ENCODE results near the gene DCDC2B. TPM values are rescaled to one million over a fixed set of nuclear protein-coding genes. Genes with fewer than 3 reads are reported as not detected.

The DCDC2B gene
- total and polyA plus RNA-seq, 2 of the 13 experiments (the other 11 are each of a cell fraction or from before 2014, with no cell fraction given), result not detected

DNA sequence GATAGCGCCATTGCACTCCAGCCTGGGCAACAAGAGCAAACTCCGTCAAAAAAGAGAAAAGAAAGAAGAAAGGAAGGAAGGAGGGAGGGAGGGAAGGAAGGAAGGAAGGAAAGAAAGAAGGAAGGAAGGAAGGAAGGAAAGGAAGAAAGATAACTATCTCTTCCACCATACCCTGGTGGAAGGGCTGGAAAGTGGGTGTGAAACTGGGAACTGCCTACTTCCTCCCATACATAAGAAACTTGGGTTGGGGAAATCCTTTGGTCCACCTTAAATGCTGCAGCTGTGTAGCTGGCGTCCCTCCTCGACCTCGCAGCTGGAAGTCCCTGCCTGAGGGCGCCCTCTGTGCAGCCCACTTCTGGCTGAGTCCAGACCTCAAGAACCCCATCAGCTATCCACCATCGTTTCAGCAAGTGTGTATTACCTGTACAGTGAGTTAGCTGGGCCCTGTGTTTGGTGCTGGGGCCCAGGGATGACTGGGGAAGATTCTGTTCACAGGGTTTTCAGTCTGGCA, 33.5 kb downstream of the DCDC2B start (continued):
- TF ChIP-seq, protein P1, sequence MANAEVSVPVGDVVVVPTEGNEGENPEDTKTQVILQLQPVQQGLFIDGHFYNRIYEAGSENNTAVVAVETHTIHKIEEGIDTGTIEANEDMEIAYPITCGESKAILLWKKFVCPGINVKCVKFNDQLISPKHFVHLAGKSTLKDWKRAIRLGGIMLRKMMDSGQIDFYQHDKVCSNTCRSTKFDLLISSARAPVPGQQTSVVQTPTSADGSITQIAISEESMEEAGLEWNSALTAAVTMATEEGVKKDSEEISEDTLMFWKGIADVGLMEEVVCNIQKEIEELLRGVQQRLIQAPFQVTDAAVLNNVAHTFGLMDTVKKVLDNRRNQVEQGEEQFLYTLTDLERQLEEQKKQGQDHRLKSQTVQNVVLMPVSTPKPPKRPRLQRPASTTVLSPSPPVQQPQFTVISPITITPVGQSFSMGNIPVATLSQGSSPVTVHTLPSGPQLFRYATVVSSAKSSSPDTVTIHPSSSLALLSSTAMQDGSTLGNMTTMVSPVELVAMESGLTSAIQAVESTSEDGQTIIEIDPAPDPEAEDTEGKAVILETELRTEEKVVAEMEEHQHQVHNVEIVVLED (CRISPR knock-in tag; IDR thresholded peaks at IDR 0.05; ENCODE audit: borderline replicate concordance), result peak; percentile 29; the same call in 1 of the 2 replicates
- TF ChIP-seq KDM6A (CRISPR knock-in tag; IDR thresholded peaks at IDR 0.05; ENCODE audit: low read depth), result no peak
- TF ChIP-seq, protein P2, sequence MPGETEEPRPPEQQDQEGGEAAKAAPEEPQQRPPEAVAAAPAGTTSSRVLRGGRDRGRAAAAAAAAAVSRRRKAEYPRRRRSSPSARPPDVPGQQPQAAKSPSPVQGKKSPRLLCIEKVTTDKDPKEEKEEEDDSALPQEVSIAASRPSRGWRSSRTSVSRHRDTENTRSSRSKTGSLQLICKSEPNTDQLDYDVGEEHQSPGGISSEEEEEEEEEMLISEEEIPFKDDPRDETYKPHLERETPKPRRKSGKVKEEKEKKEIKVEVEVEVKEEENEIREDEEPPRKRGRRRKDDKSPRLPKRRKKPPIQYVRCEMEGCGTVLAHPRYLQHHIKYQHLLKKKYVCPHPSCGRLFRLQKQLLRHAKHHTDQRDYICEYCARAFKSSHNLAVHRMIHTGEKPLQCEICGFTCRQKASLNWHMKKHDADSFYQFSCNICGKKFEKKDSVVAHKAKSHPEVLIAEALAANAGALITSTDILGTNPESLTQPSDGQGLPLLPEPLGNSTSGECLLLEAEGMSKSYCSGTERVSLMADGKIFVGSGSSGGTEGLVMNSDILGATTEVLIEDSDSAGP (CRISPR knock-in tag; IDR thresholded peaks at IDR 0.05; ENCODE audit: borderline replicate concordance), result no peak
- TF ChIP-seq RAD21 (CRISPR knock-in tag; IDR thresholded peaks at IDR 0.05), result no peak
- TF ChIP-seq, protein P3, sequence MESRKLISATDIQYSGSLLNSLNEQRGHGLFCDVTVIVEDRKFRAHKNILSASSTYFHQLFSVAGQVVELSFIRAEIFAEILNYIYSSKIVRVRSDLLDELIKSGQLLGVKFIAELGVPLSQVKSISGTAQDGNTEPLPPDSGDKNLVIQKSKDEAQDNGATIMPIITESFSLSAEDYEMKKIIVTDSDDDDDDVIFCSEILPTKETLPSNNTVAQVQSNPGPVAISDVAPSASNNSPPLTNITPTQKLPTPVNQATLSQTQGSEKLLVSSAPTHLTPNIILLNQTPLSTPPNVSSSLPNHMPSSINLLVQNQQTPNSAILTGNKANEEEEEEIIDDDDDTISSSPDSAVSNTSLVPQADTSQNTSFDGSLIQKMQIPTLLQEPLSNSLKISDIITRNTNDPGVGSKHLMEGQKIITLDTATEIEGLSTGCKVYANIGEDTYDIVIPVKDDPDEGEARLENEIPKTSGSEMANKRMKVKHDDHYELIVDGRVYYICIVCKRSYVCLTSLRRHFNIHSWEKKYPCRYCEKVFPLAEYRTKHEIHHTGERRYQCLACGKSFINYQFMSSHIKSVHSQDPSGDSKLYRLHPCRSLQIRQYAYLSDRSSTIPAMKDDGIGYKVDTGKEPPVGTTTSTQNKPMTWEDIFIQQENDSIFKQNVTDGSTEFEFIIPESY (CRISPR knock-in tag; IDR thresholded peaks at IDR 0.05), result 0 out of 2 replicates have a peak, but pooled peaks have one; percentile 5
- TF ChIP-seq, protein P4, sequence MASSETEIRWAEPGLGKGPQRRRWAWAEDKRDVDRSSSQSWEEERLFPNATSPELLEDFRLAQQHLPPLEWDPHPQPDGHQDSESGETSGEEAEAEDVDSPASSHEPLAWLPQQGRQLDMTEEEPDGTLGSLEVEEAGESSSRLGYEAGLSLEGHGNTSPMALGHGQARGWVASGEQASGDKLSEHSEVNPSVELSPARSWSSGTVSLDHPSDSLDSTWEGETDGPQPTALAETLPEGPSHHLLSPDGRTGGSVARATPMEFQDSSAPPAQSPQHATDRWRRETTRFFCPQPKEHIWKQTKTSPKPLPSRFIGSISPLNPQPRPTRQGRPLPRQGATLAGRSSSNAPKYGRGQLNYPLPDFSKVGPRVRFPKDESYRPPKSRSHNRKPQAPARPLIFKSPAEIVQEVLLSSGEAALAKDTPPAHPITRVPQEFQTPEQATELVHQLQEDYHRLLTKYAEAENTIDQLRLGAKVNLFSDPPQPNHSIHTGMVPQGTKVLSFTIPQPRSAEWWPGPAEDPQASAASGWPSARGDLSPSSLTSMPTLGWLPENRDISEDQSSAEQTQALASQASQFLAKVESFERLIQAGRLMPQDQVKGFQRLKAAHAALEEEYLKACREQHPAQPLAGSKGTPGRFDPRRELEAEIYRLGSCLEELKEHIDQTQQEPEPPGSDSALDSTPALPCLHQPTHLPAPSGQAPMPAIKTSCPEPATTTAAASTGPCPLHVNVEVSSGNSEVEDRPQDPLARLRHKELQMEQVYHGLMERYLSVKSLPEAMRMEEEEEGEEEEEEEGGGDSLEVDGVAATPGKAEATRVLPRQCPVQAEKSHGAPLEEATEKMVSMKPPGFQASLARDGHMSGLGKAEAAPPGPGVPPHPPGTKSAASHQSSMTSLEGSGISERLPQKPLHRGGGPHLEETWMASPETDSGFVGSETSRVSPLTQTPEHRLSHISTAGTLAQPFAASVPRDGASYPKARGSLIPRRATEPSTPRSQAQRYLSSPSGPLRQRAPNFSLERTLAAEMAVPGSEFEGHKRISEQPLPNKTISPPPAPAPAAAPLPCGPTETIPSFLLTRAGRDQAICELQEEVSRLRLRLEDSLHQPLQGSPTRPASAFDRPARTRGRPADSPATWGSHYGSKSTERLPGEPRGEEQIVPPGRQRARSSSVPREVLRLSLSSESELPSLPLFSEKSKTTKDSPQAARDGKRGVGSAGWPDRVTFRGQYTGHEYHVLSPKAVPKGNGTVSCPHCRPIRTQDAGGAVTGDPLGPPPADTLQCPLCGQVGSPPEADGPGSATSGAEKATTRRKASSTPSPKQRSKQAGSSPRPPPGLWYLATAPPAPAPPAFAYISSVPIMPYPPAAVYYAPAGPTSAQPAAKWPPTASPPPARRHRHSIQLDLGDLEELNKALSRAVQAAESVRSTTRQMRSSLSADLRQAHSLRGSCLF (CRISPR knock-in tag; IDR thresholded peaks at IDR 0.05; ENCODE audit: borderline replicate concordance), result no peak
- TF ChIP-seq HHEX (CRISPR knock-in tag; IDR thresholded peaks at IDR 0.05), result no peak
- TF ChIP-seq, protein P5, sequence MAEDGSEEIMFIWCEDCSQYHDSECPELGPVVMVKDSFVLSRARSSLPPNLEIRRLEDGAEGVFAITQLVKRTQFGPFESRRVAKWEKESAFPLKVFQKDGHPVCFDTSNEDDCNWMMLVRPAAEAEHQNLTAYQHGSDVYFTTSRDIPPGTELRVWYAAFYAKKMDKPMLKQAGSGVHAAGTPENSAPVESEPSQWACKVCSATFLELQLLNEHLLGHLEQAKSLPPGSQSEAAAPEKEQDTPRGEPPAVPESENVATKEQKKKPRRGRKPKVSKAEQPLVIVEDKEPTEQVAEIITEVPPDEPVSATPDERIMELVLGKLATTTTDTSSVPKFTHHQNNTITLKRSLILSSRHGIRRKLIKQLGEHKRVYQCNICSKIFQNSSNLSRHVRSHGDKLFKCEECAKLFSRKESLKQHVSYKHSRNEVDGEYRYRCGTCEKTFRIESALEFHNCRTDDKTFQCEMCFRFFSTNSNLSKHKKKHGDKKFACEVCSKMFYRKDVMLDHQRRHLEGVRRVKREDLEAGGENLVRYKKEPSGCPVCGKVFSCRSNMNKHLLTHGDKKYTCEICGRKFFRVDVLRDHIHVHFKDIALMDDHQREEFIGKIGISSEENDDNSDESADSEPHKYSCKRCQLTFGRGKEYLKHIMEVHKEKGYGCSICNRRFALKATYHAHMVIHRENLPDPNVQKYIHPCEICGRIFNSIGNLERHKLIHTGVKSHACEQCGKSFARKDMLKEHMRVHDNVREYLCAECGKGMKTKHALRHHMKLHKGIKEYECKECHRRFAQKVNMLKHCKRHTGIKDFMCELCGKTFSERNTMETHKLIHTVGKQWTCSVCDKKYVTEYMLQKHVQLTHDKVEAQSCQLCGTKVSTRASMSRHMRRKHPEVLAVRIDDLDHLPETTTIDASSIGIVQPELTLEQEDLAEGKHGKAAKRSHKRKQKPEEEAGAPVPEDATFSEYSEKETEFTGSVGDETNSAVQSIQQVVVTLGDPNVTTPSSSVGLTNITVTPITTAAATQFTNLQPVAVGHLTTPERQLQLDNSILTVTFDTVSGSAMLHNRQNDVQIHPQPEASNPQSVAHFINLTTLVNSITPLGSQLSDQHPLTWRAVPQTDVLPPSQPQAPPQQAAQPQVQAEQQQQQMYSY (CRISPR knock-in tag; IDR thresholded peaks at IDR 0.05), result no peak
- no peak for TF ChIP-seq NKX3-1 (CRISPR knock-in tag; IDR thresholded peaks at IDR 0.05)
- TF ChIP-seq, protein P6, sequence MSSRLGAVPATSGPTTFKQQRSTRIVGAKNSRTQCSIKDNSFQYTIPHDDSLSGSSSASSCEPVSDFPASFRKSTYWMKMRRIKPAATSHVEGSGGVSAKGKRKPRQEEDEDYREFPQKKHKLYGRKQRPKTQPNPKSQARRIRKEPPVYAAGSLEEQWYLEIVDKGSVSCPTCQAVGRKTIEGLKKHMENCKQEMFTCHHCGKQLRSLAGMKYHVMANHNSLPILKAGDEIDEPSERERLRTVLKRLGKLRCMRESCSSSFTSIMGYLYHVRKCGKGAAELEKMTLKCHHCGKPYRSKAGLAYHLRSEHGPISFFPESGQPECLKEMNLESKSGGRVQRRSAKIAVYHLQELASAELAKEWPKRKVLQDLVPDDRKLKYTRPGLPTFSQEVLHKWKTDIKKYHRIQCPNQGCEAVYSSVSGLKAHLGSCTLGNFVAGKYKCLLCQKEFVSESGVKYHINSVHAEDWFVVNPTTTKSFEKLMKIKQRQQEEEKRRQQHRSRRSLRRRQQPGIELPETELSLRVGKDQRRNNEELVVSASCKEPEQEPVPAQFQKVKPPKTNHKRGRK (CRISPR knock-in tag; IDR thresholded peaks at IDR 0.05), result 0 out of 2 replicates have a peak, but pooled peaks have one; percentile 75
- no peak for TF ChIP-seq GABPB1 (CRISPR knock-in tag; IDR thresholded peaks at IDR 0.05)
- TF ChIP-seq, protein P7, sequence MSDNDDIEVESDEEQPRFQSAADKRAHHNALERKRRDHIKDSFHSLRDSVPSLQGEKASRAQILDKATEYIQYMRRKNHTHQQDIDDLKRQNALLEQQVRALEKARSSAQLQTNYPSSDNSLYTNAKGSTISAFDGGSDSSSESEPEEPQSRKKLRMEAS (IDR thresholded peaks at IDR 0.05), result peak; percentile 21; the same call in 1 of the 2 replicates
